Stimulated activated CD4-positive, alpha-beta T cell treated with anti-CD3 and anti-CD28 coated beads, Interleukin-4, amount 100 ng/mL, for 4 hours (primary cell): ENCODE measurements around the gene NFIC.

Experiments used
- DNase-seq, 2 experiments: peaks; one replicate each; pipeline ENCODE4 v3.0.0-alpha.2; 2020

Gene NFIC

DNA sequence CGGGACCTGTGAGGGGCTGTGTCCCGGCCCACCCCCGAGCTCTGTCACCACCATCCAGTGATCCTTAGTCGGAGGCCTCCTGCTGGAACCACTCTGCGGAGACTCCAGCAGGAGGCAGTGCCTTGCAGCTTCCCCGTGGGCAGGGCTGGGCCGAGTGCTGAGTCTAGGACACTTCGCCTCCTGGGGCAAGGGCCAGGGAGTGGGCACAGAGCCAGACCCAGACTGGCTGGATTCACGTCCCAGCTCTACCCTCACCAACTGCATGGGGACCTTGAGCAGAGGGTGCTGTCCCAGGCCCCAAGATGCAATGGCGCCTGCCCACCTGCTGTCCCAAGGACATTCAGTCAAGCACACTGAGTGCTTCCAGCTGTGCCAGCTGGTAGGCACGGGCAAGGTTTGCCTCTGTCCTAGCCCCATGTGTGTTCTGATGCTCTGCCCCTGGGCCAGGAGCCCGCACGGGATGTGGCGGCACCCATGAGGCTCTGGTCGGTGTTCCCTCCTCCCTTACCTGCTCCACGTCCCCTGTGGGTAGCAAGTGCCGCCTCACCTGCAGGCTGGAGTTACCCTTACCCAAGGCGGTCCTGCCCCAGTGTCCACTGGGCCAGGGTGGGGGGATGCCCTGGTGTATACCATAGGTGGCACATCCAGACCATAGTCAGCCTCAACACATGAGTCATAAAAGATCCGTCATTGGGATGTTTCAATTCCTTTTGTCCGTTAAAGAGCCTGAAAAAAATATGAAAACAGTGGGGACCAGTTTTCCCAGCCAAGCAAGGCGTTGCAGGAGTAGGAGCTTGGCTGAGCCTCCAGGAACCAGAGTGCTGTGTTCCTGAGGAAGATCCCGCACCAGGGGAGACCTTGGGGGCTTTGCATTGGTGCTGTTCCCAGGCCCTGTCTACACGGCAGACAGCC, 147.1 kb downstream of the NFIC start:
- no peak for DNase-seq

DNA sequence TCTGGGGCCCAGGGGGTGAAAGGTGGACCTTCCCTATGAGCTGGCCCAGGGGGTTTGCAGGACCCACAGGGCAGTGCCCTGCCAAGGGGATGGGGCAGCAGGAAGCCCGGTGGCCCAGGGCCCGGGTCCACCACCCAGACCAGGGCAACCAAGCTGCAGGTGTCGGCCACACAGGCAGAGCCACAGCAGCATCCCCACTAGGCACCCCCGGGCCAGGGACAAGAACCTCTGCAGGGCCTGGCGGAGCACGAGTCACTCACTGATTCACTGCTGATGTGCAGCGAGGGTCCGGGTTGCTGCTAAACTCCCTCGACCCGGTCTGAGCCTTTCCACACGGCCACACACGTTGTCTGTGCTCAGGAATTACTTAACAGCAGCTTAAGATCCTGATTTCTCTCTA, 148.5 kb downstream of the NFIC start:
- no peak for DNase-seq

DNA sequence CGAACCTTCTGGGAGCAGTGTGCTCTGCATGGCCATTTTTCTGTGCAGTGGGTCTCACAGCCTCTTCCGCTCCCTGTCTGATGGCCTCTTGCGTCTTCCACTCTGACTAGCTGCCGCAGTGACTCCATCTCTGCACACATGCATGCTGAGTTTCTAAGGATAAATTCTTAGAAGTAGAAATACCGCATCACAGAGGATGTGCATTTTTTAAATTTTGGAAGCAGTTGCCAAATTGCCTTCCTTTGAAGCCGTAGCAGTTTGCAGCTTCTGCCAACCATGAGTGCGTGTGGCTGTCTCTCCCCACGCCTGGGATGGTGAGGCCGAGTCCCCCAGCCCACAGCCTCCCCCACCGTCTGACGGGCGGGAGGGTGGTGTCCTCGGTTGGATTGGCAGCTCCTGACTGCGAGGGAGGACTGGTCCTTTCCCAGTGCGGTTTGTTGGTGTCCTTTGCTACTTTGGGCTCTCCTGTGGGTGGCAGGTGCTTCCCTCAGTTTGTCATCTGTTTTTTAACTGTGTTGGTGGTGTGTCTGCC, 149.6 kb downstream of the NFIC start:
- DNase-seq = no peak

DNA sequence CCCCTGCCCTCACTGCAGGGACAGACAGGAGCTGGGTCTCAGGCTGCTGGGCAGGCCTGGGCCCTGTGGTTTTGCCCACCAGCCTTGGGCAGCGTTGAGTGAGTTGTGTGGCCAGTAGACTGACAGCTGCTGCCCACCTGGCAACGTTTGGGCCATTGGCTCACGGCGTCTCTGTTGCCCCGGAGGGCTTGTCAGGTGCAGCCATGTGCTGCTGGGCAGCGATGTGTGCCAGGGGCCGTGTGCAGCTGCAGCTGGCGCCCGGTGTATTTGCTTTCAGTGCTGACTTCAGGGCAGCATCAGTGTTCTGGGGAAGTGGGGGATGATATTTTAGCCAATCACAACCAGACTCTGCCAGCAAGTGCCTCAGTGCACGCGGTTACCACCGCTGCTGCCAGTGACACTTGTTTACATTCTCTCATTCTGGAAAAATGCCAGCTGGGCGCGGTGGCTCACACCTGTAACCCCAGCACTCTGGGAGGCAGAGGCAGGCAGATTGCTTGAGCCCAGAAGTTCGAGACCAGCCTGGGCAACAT, 150.4 kb downstream of the NFIC start:
- DNase-seq = no peak

DNA sequence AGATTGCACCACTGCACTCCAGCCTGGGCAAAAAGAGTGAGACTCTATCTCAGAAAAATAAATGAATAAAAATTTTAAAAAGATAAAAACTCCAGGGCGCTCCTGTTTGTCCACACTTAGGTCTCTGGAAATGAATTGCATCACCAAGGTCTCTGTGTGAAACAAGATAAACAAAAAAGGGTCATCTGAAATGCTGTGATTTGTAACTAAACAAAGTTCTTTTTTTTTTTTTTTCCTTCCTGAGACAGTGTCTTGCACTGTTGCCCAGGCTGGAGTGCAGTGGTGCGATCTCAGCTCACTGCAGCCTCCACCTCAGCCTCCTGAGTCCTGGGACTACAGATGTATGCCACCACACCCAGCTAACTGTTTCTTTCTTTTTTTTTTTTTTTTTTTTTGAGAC, 151.3 kb downstream of the NFIC start:
- no peak for DNase-seq

DNA sequence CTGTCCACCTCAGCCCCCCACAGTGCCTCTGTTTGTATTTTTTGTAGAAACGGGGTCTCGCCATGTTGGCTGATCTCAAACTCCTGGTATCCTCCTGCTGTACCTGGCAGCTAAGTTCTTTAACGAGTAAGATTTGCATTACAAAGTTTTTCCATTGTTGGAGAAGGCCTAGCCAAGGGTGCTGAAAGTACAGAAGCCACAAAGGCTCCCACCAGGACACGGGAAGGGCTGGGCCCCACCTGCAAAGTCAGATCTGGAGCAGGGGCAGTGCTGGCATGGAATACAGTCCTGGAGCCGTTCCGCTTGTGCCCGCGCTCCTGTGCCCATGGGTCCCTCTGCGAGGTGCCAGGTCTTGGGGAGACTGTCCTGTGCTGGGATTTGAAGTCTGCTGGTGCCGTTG, 151.9 kb downstream of the NFIC start:
- DNase-seq = no peak

DNA sequence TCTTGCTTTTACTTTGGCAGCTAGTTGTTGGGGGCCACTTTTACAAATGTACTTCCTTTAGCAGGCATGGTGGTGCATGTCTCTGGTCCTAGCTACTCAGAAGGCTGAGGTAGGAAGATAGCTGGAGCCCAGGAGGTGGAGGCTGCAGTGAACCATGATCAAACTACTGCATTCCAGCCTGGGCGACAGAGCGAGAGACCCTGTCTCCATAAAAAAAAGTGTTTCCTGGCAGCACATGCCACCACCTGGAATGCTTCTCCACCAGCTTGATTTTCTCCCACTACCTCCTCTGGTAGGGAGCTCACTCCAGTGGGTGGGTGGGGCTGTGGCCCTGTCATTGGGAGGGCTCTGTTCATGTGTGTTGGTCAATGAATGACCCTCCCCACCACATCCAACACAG, 152.3 kb downstream of the NFIC start:
- no peak for DNase-seq
